B cell (primary cell): Measurements from ENCODE around the gene ATXN1. TPM values are rescaled to one million over a fixed set of nuclear protein-coding genes. Genes with fewer than 3 reads are reported as not detected.
A peak's percentile ranks its signal among the peaks of the same experiment; 100 is the strongest.

Source experiments
- ATAC-seq: fragments of 200-7000 bp; cut with Tn5 transposase; one replicate; pipeline ENCODE4 v1.10.0; 2021; ENCODE audit warnings: low read depth, mild to moderate bottlenecking, moderate number of reproducible peaks, moderate library complexity
- CTCF ChIA-PET: fragments of 350-600 bp; sonication (Branson Sonifier 250); formaldehyde crosslinking; loops from one replicate; lab custom pipeline; 2021; ENCODE audit warnings: antibody characterized with exemption, inconsistent platforms; lab: Charles Lee
- POLR2A ChIA-PET: fragments of 350-600 bp; sonication (Branson Sonifier 250); formaldehyde crosslinking; loops from one replicate; lab custom pipeline; 2021; ENCODE audit warnings: antibody characterized with exemption; lab: Charles Lee
- DNase-seq: peaks from one replicate; pipeline ENCODE4 v3.0.0; 2013
- H2AFZ ChIP-seq: 2 replicates; pipeline ENCODE4 v1.6.1; 2012; ENCODE audit warnings: mild to moderate bottlenecking, low read depth, low read length; ENCODE audit not compliant: insufficient read depth, poor library complexity, severe bottlenecking
- H3K27ac ChIP-seq, 2 donors: 1 replicate in 1 of 2; 2 replicates in 1 of 2; pipeline ENCODE4 v1.5.1; 2012 to 2013; ENCODE audit warnings: low read length in 2 of 2, mild to moderate bottlenecking in 2 of 2, moderate library complexity in 1 of 2
- H3K27me3 ChIP-seq, 4 experiments: fragments of 200-600 bp in 1 of 4; sonication (generic) in 1 of 4; replicated peaks in 1 of 4; 1 replicate in 2 of 4; 2 replicates in 2 of 4; pipeline versions ENCODE4 v1.6.1 to v1.7.0; 2013 to 2016; ENCODE audit warnings: low read length in 3 of 4, mild to moderate bottlenecking in 2 of 4, mixed read lengths in 1 of 4, moderate library complexity in 1 of 4; ENCODE audit not compliant: insufficient read depth in 4 of 4, control insufficient read depth in 3 of 4; ENCODE audit errors: control extremely low read depth in 1 of 4
- H3K36me3 ChIP-seq, 2 experiments: replicated peaks in 1 of 2; 1 replicate in 1 of 2; 2 replicates in 1 of 2; pipeline versions ENCODE4 v1.6.1 to v1.7.1; 2013; ENCODE audit warnings: low read length in 1 of 2; ENCODE audit not compliant: insufficient read depth in 2 of 2, control insufficient read depth in 1 of 2; ENCODE audit errors: control extremely low read depth in 1 of 2, extremely low read depth in 1 of 2
- H3K4me1 ChIP-seq, 2 donors: fragments of 200-600 bp in 1 of 2; sonication (generic) in 1 of 2; 1 replicate in 1 of 2; 2 replicates in 1 of 2; pipeline versions ENCODE4 v1.5.1 to v1.6.1; 2013 to 2017; ENCODE audit warnings: low read length in 2 of 2; ENCODE audit not compliant: control insufficient read depth in 2 of 2, insufficient read depth in 2 of 2
- H3K4me2 ChIP-seq: replicated peaks from 2 replicates; pipeline ENCODE3; 2012; ENCODE audit warnings: mild to moderate bottlenecking, low read depth, low read length; ENCODE audit not compliant: poor library complexity, severe bottlenecking
- H3K4me3 ChIP-seq, 5 experiments: fragments of 200-600 bp in 1 of 5; sonication (generic) in 1 of 5; 1 replicate in 3 of 5; 2 replicates in 2 of 5; pipeline versions ENCODE4 v1.5.1 to v1.7.0; 2011 to 2016; ENCODE audit warnings: low read length in 4 of 5, mild to moderate bottlenecking in 4 of 5, low read depth in 2 of 5, control low read depth in 1 of 5, moderate library complexity in 1 of 5; ENCODE audit not compliant: insufficient read depth in 1 of 5; ENCODE audit errors: control extremely low read depth in 1 of 5, extremely low read depth in 1 of 5
- H3K79me2 ChIP-seq: fragments of 200-600 bp; sonication (generic); one replicate; pipeline ENCODE4 v1.6.0; 2016; ENCODE audit warnings: low read length; ENCODE audit not compliant: control insufficient read depth, insufficient read depth
- H3K9ac ChIP-seq: fragments of 200-600 bp; sonication (generic); 2 replicates; pipeline ENCODE4 v1.6.1; 2017; ENCODE audit warnings: mild to moderate bottlenecking, low read length, moderate library complexity
- H3K9me3 ChIP-seq, 3 donors: one replicate each; pipeline versions ENCODE4 v1.6.1 to v1.7.1; 2013; ENCODE audit warnings: low read length in 2 of 3; ENCODE audit not compliant: control insufficient read depth in 2 of 3, insufficient read depth in 1 of 3; ENCODE audit errors: control extremely low read depth in 1 of 3
- H4K20me1 ChIP-seq: 2 replicates; pipeline ENCODE4 v1.6.0; 2012; ENCODE audit warnings: mild to moderate bottlenecking, low read length; ENCODE audit not compliant: insufficient read depth, control insufficient read depth, poor library complexity, severe bottlenecking
- H3K27ac Mint-ChIP-seq: one replicate; pipeline ENCODE4 v1.8.0; 2021; ENCODE audit warnings: mixed read lengths
- H3K27me3 Mint-ChIP-seq: one replicate; pipeline ENCODE4 v1.8.0; 2021; ENCODE audit warnings: mixed read lengths
- H3K4me1 Mint-ChIP-seq: one replicate; pipeline ENCODE4 v1.8.0; 2021; ENCODE audit warnings: mixed read lengths
- H3K4me3 Mint-ChIP-seq: one replicate; pipeline ENCODE4 v1.8.0; 2021; ENCODE audit warnings: mixed read lengths
- H3K9me3 Mint-ChIP-seq: one replicate; pipeline ENCODE4 v1.8.0; 2022; ENCODE audit warnings: mixed read lengths; ENCODE audit not compliant: insufficient read depth
- EZH2 ChIP-seq: IDR thresholded peaks from 2 replicates; pipeline ENCODE4 v1.6.1; 2012; ENCODE audit warnings: borderline replicate concordance, low read depth, mild to moderate bottlenecking, moderate library complexity, low read length; ENCODE audit not compliant: insufficient read depth, poor library complexity, severe bottlenecking
- WGBS: methylation state at CpG from one replicate; pipeline ENCODE4 v1.1.5; 2013; ENCODE audit warnings: missing lambda C conversion rate; ENCODE audit not compliant: insufficient coverage; 5-methylcytosine and 5-hydroxymethylcytosine counted together
- intact Hi-C: fragments of 100-400 bp; cut with micrococcal nuclease; formaldehyde crosslinking; loops from one replicate; pipeline ENCODE4 v1.10.0; 2022
- polyA plus RNA-seq: library from polyadenylated mRNA; depleted of rRNA; stranded (reverse); fragments of >200 nt; gene quantifications from 2 replicates; pipeline ENCODE4 v1.2.3, GENCODE V29; 2012
- total RNA-seq, 2 donors: library from RNA; stranded (reverse); fragments of 120-200 nt in 1 of 2; gene quantifications; 1 replicate in 1 of 2; 2 replicates in 1 of 2; pipeline versions ENCODE4 v1.2.3 to v1.2.4, GENCODE V29; 2013 to 2022
- TF ChIP-seq, protein P1 (sequence below): fragments of 200-600 bp; IDR thresholded peaks from one replicate; pipeline ENCODE4 v1.8.0; 2022; ENCODE audit warnings: antibody characterized with exemption, mild to moderate bottlenecking

ATXN1 gene
- total and polyA plus RNA-seq, 2 donors (not counting 1 experiment from before 2014, with no cell fraction given): 5.7 to 63.8 TPM

GRCh38 chr6:16333580-16333979 lies 427.7 kb downstream of the ATXN1 start:
- Mint-ChIP-seq H3K4me1 (peaks cover 11% of the 10 kb centered on the region), H3K9me3 (no peaks in the 10 kb centered on the region), H3K27ac (no peak overlapping the region), H3K4me3 (no peak overlapping the region), H3K27me3 (no peaks in the 10 kb centered on the region)
- intact Hi-C loops: loop anchor here (2.0 to 10.0 kb wide), 6 partner anchors 89 to 754 kb away; no protein-coding TSS in a partner anchor
- POLR2A ChIA-PET: no interaction called here
- no peaks in the 10 kb centered on the region for H3K36me3 ChIP-seq
- H3K9ac ChIP-seq: no peak overlapping the region
- DNase-seq: no peak
- ATAC-seq: no peak
- no peaks in the 10 kb centered on the region for H4K20me1 ChIP-seq
- peaks cover 12% of the 10 kb centered on the region in 2 donors for H3K4me1 ChIP-seq
- CTCF ChIA-PET: interaction anchor here (1.1 to 6.5 kb wide), 17 partner anchors 9 to 632 kb away, joined by 3 to 87 read pairs (median 13); partner anchors contain the start of gene ATXN1
- no peak for TF ChIP-seq EZH2
- TF ChIP-seq, protein P1, sequence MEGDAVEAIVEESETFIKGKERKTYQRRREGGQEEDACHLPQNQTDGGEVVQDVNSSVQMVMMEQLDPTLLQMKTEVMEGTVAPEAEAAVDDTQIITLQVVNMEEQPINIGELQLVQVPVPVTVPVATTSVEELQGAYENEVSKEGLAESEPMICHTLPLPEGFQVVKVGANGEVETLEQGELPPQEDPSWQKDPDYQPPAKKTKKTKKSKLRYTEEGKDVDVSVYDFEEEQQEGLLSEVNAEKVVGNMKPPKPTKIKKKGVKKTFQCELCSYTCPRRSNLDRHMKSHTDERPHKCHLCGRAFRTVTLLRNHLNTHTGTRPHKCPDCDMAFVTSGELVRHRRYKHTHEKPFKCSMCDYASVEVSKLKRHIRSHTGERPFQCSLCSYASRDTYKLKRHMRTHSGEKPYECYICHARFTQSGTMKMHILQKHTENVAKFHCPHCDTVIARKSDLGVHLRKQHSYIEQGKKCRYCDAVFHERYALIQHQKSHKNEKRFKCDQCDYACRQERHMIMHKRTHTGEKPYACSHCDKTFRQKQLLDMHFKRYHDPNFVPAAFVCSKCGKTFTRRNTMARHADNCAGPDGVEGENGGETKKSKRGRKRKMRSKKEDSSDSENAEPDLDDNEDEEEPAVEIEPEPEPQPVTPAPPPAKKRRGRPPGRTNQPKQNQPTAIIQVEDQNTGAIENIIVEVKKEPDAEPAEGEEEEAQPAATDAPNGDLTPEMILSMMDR: no peak
- no peak overlapping the region for H3K4me2 ChIP-seq
- H3K79me2 ChIP-seq: no peaks in the 10 kb centered on the region
- H3K27ac ChIP-seq: no peak overlapping the region
- WGBS: 100% methylated on average over 1 of the region's 3 CpGs
- no peak overlapping the region for H3K4me3 ChIP-seq
- no peak overlapping the region for H2AFZ ChIP-seq
- H3K27me3 ChIP-seq: no peaks in the 10 kb centered on the region
- no peaks in the 10 kb centered on the region for H3K9me3 ChIP-seq

- Histone ChIP-seq H3K4me1 (peaks cover 12% of the 10 kb centered on the region in 2 donors), H3K4me3 (peak overlapping the region in 1 of 5 experiments; percentile 31), H3K27me3 (no peaks in the 10 kb centered on the region), H3K9ac (peak overlapping the region; percentile 30), H2AFZ (peak overlapping the region; percentile 59), H3K79me2 (no peaks in the 10 kb centered on the region), H3K27ac (peak overlapping the region; percentile 60 to 67), H3K36me3 (no peaks in the 10 kb centered on the region), H4K20me1 (no peaks in the 10 kb centered on the region), H3K9me3 (no peaks in the 10 kb centered on the region), H3K4me2 (peak overlapping the region; percentile 55)
- Mint-ChIP-seq H3K4me3 (no peak overlapping the region), H3K27me3 (no peaks in the 10 kb centered on the region), H3K27ac (no peak overlapping the region), H3K4me1 (peaks cover 9% of the 10 kb centered on the region), H3K9me3 (no peaks in the 10 kb centered on the region)
- ATAC-seq (peak; percentile 95), DNase-seq (peak; percentile 88)
- no peak for TF ChIP-seq EZH2
- TF ChIP-seq, protein P1: peak; percentile 85
- intact Hi-C loops: loop anchor here (1.0 to 10.0 kb wide), 9 partner anchors 77 to 755 kb away; no protein-coding TSS in a partner anchor
- CTCF ChIA-PET: interaction anchor here (0.6 to 6.5 kb wide), 40 partner anchors 8 to 1671 kb away, joined by 3 to 87 read pairs (median 4); partner anchors contain the start of gene ATXN1
- 5% methylated on average over 5 of the region's 7 CpGs for WGBS
- POLR2A ChIA-PET: interaction anchor here (1.1 kb wide), 1 partner anchor 439 kb away, joined by 4 read pairs; no protein-coding TSS in a partner anchor
Measured at GRCh38 chr6:16332175-16332542, 429.1 kb downstream of the ATXN1 start.
